Measurements from ENCODE around the gene PLGRKT.
"Not testable (repeated sequence)": the region's sequence is repeated elsewhere in the genome, so short reads cannot be mapped to it uniquely, and the experiment has no call there.

Gene PLGRKT

DNA sequence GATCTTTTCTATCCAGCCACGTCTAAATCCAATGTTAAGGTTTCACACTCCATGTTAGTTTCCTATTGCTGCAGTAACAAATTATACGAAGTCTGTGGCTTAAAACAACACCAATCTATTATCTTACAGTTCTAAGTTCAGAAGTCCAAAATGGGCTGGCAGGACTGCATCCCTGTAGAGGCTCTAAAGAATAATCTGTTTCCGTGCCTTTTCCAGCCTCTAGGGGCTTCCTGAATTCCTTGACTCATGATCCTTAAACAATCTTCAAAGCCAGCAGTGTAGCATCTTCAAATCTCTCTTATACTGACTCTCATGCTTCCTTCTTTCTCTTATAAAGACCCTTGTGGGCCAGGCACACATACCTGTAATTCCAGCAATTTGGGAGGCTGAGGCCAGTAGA lies 6.8 kb downstream of the PLGRKT start:
- DNase-seq (ENCODE audit: low spot score), result no peak

DNA sequence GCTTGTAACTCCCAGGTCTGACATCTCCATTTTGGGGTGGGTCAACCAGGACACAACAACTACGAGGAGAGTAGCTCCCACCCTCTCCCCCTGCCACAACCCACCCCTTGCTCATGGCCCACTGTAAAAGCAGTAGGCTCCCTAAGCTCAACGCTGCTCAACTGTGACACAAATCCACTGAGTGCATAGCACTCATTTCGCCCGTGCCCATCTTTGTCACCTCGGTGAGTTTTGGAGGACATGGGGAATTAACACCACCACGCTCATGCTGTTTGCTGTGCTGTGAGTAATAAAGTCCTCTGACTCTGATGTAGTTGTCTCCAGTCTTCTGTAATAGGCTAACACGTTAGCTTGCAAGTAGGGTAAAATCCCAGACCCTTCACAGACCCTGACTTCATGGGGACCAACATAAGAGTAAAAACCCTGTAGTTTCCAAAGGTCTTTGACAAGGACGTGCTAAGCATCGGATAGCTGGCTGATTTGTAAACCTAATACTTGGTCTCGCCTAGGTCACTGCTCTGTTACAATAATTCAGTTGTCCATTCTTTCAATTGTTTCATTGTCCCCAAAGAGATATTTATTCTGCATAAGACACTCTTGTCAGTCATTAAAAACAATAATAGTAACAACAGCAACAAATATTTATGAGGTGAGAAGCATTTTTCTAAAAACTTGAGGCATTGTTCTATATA lies 7.7 kb downstream of the PLGRKT start:
- peak; percentile 53 for DNase-seq (ENCODE audit: low spot score)

DNA sequence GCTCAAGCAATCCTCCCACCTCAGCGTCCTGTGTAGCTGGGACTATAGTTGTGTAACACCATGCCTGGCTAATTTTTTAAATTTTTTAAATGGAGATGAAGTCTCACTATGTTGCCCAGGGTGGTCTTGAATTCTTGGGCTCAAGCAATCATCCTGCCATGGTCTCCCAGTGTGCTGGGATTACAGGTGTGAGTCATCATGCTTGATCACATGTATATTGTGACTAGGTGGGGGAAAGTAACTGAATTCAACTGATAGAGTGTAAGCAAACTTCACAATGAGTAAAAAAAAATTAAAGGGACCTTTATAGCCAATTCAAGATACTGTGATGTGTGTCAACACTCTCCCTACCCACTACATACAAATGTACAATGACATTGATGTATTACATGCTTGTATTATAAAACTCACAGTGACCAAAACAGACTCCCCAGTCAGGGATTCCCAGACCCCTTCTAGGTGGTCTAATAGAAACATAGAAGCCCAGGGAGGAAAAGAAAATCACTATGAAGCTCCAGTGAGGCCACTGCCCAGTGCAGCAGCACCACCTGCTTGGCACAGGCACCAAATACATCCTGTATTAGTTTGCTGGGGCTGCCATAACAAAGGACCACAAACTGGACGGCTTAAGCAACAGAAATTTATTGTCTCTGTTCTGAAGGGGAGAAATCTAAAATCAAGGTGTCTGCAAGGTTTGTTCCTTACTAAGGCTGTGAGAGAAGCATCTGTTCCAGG lies 8.8 kb downstream of the PLGRKT start:
- DNase-seq (ENCODE audit: low spot score), result no peak

DNA sequence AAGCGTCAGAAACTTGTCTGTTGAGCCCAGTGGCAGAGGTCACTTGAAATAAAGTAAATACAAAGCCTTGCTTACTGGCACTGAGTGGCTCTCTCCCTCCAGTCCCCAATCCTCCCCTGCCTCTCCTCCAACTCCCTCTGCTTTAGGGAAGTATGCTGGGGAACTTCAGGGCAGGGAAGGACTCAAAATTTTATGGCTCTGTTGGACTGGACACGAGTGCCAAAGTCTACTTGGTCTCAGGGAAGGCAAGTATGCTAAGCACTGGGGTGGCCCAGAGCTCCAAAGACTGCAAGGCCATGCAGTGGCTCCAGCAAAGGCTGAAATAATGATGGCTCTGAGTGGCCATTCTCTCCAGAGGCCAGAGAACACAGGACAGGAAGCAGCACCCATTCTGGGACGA lies 9.6 kb downstream of the PLGRKT start:
- DNase-seq (ENCODE audit: low spot score), result no peak

DNA sequence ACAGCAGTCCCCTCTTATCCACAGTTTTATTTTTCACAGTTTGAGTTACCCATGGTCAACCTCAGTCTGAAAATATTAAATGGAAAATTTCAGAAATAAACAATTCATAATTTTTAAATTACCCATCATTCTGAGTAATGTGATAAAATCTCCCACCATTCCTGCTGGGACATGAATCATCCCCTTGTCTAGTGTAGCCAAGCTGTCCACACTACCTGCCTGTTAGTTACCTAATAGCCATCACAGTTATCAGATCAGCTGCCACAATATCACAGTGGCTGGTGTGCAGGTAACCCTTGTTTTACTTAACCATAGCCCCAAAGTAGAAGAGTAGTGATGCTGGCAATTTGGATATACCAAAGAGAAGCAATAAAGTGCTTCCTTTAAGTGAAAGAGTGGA lies 10.7 kb downstream of the PLGRKT start:
- no peak for DNase-seq (ENCODE audit: low spot score)

DNA sequence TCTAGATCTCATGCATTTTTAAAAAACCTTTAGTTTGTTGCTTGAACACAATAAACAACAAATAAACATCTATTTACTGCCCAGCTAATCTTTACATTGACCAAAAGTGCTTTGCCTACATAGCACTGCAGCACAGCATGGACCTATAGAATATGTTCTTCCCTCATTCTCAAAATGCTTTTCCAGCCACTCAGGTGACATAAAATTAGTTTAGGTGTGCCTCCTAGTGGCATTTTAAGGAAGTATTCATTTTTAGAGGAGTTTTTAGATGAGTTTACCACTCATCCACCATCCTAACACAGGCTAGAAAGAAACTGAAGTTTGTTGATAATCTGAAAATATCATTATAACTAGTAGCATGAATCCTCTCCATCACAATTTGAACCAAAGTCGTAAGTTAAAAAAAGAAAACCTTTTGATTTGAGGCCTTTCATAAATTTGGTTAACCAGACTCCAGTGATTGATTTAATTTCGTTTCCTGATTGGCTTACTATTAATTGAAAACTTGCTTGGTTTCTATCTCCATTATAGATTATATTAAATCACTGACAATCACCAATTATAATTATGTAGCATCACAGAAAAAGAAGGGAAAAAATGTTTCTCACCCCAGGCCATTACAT lies 12.6 kb downstream of the PLGRKT start:
- no peak for DNase-seq (ENCODE audit: low spot score)

DNA sequence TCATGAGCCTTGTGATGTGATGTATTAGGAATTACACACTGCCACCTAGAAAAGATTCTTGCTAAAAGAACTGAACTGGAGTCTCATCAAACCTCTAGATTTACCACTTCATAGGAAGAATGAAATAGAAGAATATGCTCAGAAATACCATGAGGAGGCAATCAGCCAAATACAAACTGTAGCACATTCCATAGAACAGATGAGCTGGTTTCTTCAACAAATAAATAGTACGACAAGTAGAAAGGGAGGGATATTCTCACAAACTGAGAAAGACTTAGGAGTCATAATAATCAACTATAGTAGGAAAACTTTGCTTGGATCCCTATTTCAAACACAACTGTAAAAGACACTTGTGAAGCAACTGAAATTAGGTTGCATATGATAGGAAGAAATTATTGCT lies 15.4 kb downstream of the PLGRKT start:
- DNase-seq (ENCODE audit: low spot score), result no peak

DNA sequence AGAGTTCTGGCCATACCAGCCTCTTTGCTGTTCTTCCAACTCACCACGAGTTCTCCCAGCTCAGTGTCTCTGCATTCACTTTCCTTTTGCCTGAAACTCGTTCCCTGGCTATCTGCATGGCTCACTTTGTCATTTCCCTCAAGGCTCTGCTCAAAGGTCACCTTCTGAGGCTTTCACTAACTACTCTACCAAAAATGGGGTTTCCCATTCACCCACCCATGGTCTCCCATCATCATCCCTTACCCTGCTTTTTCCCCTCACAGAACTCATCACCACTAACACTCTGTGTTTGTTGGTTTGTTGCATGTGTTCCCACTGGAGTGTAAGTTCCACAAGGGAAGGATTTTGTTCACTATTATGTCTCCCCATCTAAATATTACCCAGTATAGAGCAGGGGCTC lies 16.6 kb downstream of the PLGRKT start:
- DNase-seq (ENCODE audit: low spot score), result no peak

DNA sequence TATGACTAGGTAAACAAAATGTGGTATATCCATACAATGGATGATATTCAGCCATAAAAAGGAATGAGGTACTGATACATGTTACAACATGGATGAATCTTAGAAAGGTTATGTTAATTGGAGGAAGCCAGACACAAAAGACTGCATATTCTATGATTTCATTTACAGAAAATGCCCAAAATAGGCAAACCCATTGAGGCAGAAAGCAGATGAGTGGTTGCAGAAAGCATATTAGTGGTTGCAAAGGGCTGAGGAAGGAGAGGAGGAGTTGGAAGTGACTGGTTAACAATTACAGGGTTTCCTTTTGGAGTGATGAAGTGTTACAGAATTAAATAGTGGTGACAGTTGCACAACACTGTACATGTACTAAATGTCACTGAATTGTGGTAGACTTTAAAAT lies 17.7 kb downstream of the PLGRKT start:
- no peak for DNase-seq (ENCODE audit: low spot score)

DNA sequence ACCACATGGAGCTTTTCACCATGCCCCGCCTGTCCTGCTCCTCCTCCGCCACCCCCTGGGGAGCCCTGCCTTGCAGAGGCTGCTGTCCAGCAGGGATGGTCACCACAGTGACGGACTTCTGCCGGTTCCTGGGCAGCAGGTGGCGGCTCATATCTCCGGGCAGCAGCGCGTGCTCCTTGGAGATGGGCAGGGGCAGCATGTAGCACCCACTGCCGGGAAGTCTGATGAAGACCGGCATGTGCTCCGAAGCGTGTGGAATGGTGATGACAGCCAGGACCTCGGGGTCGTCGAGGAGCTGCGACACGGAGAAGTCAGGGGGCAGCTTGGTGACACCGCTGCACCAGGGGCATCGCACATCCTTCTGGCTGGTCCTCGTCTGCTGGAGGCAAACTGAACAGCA lies 19.2 kb downstream of the PLGRKT start:
- DNase-seq (ENCODE audit: low spot score), result no peak

DNA sequence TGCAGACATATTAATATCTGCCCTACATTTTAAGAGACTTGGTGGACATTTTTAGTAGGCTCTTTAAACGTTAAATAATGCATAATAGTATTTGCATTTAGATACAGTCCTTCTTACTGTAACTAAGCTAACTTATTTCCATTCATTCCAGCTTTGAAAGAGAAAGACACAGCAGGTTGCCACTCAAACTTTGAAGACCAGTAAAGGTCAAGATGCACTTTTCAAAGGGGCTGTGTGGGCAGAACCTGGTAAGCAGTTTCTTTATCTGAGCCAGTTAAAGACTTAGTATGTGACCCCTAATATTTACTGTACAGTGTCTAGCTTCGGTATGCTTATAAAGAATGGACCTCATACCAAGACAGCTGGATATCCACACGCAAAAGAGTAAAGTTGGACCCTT lies 20.8 kb downstream of the PLGRKT start:
- DNase-seq (ENCODE audit: low spot score), result no peak

DNA sequence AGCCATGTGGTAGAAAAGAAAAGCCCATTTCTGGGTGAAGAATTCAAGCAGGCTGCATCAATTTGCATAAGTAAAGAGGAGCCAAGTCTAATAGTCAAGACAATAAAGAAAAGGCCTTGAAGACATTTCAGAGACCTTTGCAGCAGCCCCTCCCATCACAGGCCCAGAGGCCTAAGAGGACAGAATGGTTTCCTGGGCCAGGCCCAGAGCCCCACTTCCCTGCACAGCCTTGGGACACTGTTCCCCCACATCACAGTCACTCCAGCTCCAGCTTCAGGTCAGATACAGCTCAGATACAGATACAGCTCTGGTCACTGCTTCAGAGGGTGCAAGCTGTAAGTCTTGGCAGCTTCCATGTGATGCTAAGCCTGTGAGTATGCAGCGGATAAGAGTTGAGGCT lies 29.1 kb downstream of the PLGRKT start:
- DNase-seq (ENCODE audit: low spot score), result no peak

DNA sequence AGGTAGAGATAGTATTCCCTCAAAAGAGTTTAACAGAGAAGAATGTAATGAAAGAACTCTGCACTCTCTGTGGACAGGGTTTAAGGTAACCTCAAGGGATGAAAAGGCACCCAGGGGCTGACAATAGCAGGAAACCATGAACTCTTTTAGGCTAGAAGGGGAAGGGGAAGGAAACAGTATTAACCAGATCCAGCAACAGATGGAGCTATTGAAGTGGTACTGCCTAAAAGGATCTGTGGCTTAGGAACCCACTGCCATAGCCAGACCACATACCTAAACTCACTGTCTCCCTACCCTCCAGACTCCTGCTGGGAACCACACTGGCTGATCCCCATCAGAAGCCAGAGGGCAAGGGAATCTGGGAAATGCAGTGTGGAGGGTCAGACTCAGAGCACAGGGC lies 35.5 kb downstream of the PLGRKT start:
- DNase-seq (ENCODE audit: low spot score), result no peak

DNA sequence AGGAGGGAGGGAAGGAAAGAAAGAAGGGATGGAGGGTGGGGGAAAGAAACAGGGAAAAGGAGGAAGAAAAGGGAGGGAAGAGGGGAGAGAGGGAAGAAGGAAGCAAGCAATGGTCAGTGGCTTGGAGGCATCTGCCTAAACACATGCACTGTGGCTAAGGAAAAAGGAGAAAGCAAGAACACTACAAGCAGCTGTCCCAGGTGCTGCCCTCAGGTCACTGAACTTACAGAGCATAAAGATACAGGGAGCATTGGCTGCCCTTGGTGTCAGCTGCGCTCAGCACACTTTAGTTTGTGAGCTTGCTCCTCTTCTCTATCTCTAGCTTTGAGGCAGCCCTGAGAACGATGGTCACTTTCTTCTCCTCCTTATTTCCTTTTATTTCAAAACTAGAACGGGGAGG lies 40.2 kb downstream of the PLGRKT start:
- not testable (repeated sequence) for DNase-seq (ENCODE audit: low spot score)

DNA sequence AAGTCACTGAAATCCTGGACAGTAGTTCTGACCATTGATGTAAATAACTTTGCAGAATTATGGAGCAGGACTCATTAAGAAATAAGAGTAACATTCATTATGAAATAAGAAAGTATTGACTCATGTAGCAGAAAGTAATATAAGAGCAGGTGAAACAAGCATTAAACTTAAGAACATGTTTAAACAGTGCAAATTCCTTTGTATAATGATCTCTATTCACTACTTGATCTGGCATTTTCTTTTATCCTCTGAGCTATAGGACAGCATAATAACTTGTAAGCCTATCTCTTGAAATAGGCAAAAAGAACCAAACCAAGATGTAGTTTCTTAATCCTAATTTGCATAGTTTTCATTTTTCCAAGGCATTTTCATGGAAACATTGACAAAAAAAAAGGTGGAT lies 42.3 kb downstream of the PLGRKT start:
- DNase-seq (ENCODE audit: low spot score), result no peak

DNA sequence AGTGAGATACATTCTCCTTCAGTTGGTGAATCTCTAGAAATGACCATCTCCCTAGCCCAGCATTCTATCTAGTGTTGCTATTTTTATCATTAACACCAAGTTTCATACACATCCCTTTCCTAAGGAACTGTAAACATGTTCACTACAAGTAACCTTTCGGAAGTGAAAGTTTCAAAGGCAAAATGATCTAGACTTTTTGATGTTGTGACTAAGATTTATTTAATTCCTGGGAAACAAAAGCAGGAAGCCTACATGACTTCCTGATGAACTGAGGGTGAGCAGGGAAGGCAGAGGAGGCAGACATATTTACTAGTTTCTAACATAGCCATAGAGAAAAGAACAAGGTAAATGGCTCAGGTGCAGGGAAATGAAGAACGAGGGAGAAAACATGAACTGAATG lies 43.7 kb downstream of the PLGRKT start:
- not testable (repeated sequence) for DNase-seq (ENCODE audit: low spot score)

DNA sequence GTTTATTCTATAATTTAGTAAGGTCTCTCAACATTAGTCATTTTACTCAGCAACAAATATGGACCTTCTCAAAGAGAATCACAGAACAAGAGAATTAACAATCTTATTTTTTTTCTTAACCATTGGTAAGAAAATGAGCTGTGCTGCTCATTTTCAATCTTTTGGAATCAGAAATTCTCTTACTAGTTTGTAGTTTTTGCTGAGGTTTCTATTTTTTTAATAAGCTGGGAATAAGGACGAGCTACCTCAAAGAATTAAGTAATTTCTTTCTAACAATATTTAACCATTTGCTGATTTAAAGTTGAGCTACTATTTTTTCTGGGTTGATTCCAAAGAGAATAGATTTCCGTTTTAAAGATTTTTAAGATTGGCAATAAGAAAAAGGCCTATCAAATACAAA lies 44.2 kb downstream of the PLGRKT start:
- no peak for DNase-seq (ENCODE audit: low spot score)

DNA sequence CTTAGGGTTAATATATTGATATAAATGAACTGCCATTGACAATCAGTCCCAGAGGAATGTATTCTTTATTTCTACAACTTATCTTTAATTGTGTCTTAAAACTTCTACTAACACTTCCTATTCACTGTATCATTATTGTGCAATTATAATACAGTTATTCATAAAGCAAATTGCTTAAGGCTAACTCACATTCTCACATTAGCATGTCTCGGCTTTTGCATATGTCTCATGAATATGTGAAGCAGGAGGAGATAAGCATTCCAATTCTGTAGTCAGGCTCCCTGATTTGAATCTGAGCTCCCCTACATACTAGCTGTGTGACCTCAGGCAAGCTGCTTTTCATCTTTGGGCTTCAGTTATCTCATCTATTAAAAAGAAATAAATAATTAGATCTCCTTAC lies 45.4 kb downstream of the PLGRKT start:
- no peak for DNase-seq (ENCODE audit: low spot score)

DNA sequence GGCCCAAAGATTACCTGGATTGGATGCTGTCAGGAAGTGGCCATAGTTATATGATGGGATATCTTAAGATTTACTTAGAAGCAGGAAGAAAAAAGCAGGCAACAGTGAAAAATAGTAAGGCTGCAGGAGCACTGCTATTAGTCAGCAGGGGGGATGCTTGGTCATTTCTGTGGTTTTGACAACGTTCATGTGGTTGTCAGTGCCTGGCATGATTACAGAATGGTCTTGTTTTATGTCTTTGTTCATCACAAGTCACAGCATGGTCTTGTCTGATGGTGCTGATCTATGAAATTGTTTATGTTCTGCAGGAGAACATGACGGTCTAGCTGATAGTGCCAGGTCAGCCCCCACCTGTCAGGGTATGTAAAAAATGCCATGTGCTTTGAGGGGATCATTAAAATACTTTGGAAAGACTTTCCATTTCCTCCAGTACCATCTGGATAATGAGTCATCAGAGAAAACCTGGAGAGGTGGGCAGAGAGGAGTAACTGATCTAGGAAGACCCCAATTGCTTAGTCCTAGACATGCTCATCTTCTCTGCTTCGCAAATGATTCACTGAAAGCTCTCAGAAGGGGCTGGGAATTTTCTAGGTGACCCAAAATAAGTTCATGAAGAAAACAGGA lies 48.5 kb downstream of the PLGRKT start:
- no peak for DNase-seq (ENCODE audit: low spot score)

DNA sequence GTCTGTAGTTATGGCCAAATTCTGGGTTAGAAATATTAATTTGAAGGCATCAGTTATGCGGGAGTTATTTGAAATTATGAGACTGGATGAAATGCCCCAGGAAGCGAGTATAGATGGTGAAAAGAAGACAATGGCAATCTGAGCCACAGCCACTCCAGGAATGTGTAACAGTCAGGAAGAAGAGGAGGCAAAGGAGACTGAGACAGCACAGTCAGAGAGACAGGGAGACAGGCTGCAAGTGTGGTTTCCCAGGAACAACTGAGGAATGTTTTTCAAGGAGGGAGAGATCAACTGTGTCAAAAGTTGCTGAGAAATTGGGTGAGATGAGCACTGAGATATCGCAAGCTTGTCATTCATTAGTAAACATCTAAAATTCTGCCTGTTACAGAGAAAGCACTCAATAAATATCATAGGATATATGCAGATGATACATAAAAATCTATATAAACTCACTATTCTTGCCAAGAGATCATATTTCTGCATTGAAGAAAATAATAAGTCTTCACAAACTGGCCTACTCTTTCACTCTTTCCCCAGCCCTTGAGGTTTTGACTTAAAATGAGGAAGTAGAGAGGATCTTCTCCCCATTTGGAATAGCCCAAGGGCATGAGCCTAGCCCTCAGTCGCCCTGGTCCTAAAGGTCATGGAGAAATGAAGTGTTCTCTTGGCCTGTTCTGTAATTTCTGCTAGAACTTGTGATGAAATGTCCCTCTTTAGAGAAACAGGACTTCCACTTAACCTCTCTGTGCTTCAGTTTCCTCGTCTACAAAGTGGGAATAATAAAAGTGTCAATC lies 49.5 kb downstream of the PLGRKT start:
- no peak for DNase-seq (ENCODE audit: low spot score)

DNA sequence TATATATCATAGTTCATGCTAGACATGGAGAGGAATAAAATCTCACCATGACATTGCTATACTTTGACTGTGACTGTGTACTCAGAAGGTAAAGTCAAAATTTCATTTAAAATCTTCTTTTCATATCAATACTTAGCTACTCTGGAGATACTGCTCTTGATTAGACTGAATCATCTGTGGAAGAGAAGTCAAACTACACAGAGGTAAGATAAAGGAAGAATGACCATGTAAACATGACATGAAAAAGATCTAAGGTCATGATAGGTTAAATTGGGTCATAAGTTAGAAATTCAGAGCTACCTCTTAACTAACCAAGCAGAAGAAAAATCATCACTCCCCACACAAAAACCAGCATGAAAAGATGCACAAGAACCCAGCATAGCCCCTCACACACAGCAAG lies 53.3 kb downstream of the PLGRKT start:
- no peak for DNase-seq (ENCODE audit: low spot score)

DNA sequence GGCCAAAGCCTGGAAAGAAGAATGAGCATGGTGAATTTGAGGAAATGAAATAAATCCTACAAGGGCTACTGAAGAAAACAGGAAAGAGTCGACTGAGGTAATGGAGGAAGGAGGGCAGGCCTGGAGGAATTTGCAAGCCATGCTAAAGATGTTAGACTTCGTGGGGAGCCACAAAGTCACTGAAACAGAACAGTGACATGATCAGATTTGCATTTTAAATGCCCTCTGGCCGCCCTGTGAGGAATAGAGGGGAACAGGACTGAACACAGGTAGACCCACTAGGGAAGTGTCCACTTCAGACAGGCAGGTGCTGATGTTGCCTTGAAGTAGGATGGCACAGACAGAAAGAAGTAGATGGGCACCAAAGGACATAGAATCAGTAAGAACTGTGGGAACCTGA lies 55.2 kb downstream of the PLGRKT start:
- no peak for DNase-seq (ENCODE audit: low spot score)

All from putamen (tissue), 1 donor.